HCT116 (cell line): ENCODE results near the gene FMOD. TPM values are rescaled to one million over a fixed set of nuclear protein-coding genes. Genes with fewer than 3 reads are reported as not detected.

ENCODE experiments used
- ATAC-seq: fragments of 200-7000 bp; cut with Tn5 transposase; 2 replicates; pipeline ENCODE4 v1.9.1; 2020; ENCODE audit warnings: mild to moderate bottlenecking, moderate library complexity
- BruUV-seq: library from RNA; stranded (reverse); fragments of 400-500 nt; replicated peaks from 2 replicates; lab custom pipeline; 2021; lab: Mats Ljungman, UMichigan
- CTCF ChIA-PET: fragments of 300-600 bp; sonication (Branson Sonifier 250); formaldehyde crosslinking; loops from one replicate; lab custom pipeline; 2021; ENCODE audit warnings: antibody characterized with exemption; lab: Charles Lee
- POLR2A ChIA-PET: fragments of 300-600, 350-600 bp; sonication (Branson Sonifier 250); formaldehyde crosslinking; loops from one replicate; lab custom pipeline; 2021; ENCODE audit warnings: antibody characterized with exemption; lab: Charles Lee
- RAD21 ChIA-PET, 2 experiments: fragments of 300-600 bp; sonication (Branson Sonifier 250); formaldehyde crosslinking; loops; one replicate each; lab custom pipeline; 2023; ENCODE audit warnings: low total read pairs in 2 of 2; ENCODE audit not compliant: uncharacterized antibody in 2 of 2, unreplicated experiment in 2 of 2, low non-redundant PET in 1 of 2; lab: Charles Lee
- DNase-seq: peaks from one replicate; pipeline ENCODE4 v3.0.0-alpha.2; 2010; ENCODE audit warnings: low read depth, low spot score
- H2AFZ ChIP-seq: fragments of 200-600 bp; shearing (Covaris generic), sonication (generic); 2 replicates; pipeline ENCODE4 v1.6.1; 2017; ENCODE audit warnings: low read depth, mixed run types, mixed read lengths, antibody characterized with exemption, low read length; ENCODE audit not compliant: poor library complexity, severe bottlenecking
- H3K27ac ChIP-seq: 2 replicates; pipeline ENCODE4 v1.5.1; 2012; ENCODE audit warnings: low read depth, low read length
- H3K27me3 ChIP-seq: fragments of 200-600 bp; sonication (generic); 2 replicates; pipeline ENCODE4 v1.6.1; 2016; ENCODE audit warnings: mixed run types, low read length, mixed read lengths; ENCODE audit not compliant: insufficient read depth
- H3K36me3 ChIP-seq, 2 experiments: fragments of 200-500 bp in 1 of 2; fragments of 200-600 bp in 1 of 2; sonication (Bioruptor generic) in 1 of 2; sonication (generic) in 1 of 2; 2 replicates each; pipeline versions ENCODE4 v1.5.1 to v1.6.1; 2014 to 2016; ENCODE audit warnings: low read length in 2 of 2, inconsistent platforms in 1 of 2, mixed read lengths in 1 of 2, mixed run types in 1 of 2; ENCODE audit not compliant: insufficient read depth in 2 of 2, control insufficient read depth in 1 of 2
- H3K4me1 ChIP-seq, 2 experiments: fragments of 200-600 bp in 1 of 2; sonication (generic) in 1 of 2; 2 replicates each; pipeline versions ENCODE4 v1.5.1 to v1.6.1; 2012 to 2017; ENCODE audit warnings: low read length in 2 of 2, inconsistent platforms in 1 of 2, mild to moderate bottlenecking in 1 of 2, mixed read lengths in 1 of 2, mixed run types in 1 of 2, moderate library complexity in 1 of 2; ENCODE audit not compliant: insufficient read depth in 2 of 2, control insufficient read depth in 1 of 2
- H3K4me2 ChIP-seq: fragments of 200-600 bp; sonication (generic); 2 replicates; pipeline ENCODE4 v1.6.1; 2017; ENCODE audit warnings: mixed run types, low read length, mixed read lengths
- H3K4me3 ChIP-seq, 2 experiments: fragments of 200-600 bp in 1 of 2; sonication (generic) in 1 of 2; replicated peaks in 1 of 2; 2 replicates each; pipeline ENCODE4 v1.5.1; 2011 to 2016; ENCODE audit warnings: low read length in 2 of 2, control low read depth in 1 of 2, low read depth in 1 of 2, mild to moderate bottlenecking in 1 of 2, mixed read lengths in 1 of 2, mixed run types in 1 of 2
- H3K79me2 ChIP-seq: fragments of 200-600 bp; sonication (generic); 2 replicates; pipeline ENCODE4 v1.6.1; 2017; ENCODE audit warnings: mild to moderate bottlenecking, mixed run types, low read length, moderate library complexity, mixed read lengths; ENCODE audit not compliant: insufficient read depth
- H3K9ac ChIP-seq: fragments of 200-600 bp; sonication (generic); 2 replicates; pipeline ENCODE4 v1.6.1; 2016; ENCODE audit warnings: low read length, mixed read lengths
- H3K9me2 ChIP-seq: fragments of 200-600 bp; sonication (generic), shearing (Covaris generic); 2 replicates; pipeline ENCODE4 v1.6.1; 2017; ENCODE audit warnings: mixed run types, mild to moderate bottlenecking, moderate library complexity; ENCODE audit not compliant: insufficient read depth
- H3K9me3 ChIP-seq, 2 experiments: fragments of 200-500 bp in 1 of 2; fragments of 200-600 bp in 1 of 2; sonication (Bioruptor generic) in 1 of 2; sonication (generic) in 1 of 2; 2 replicates each; pipeline ENCODE4 v1.6.1; 2014 to 2017; ENCODE audit warnings: low read length in 2 of 2, mixed read lengths in 2 of 2, inconsistent platforms in 1 of 2, low read depth in 1 of 2, mild to moderate bottlenecking in 1 of 2, mixed run types in 1 of 2, moderate library complexity in 1 of 2; ENCODE audit not compliant: control insufficient read depth in 1 of 2, insufficient read depth in 1 of 2
- H4K20me1 ChIP-seq: fragments of 200-600 bp; sonication (generic), shearing (Covaris generic); 2 replicates; pipeline ENCODE4 v1.6.1; 2017; ENCODE audit warnings: mixed run types, mild to moderate bottlenecking, moderate library complexity; ENCODE audit not compliant: insufficient read depth
- CEBPB ChIP-seq: IDR thresholded peaks from 2 replicates; pipeline ENCODE4 v1.6.1; 2012; ENCODE audit warnings: low read depth
- EGR1 ChIP-seq: IDR thresholded peaks from 2 replicates; pipeline ENCODE4 v1.6.1; 2012; ENCODE audit warnings: low read depth
- EZH2 ChIP-seq: fragments of 200-600 bp; sonication (generic); IDR thresholded peaks from 2 replicates; pipeline ENCODE4 v1.6.1; 2017; ENCODE audit warnings: antibody characterized with exemption, mixed run types
- EZH2phosphoT487 ChIP-seq: fragments of 200-600 bp; IDR thresholded peaks from 2 replicates; pipeline ENCODE4 v1.6.1; 2018; ENCODE audit warnings: antibody characterized with exemption, borderline replicate concordance
- FOSL1 ChIP-seq: IDR thresholded peaks from 2 replicates; pipeline ENCODE4 v1.6.1; 2012; ENCODE audit warnings: low read depth
- JUND ChIP-seq: IDR thresholded peaks from 2 replicates; pipeline ENCODE4 v1.6.1; 2012
- POLR2AphosphoS5 ChIP-seq: IDR thresholded peaks from 2 replicates; pipeline ENCODE4 v1.6.1; 2011; ENCODE audit warnings: mild to moderate bottlenecking, low read depth, low read length, moderate library complexity
- REST ChIP-seq: IDR thresholded peaks from 2 replicates; pipeline ENCODE4 v1.6.1; 2012; ENCODE audit warnings: low read depth
- YY1 ChIP-seq: IDR thresholded peaks from 2 replicates; pipeline ENCODE4 v1.6.1; 2011; ENCODE audit warnings: low read length, low read depth, moderate library complexity, mild to moderate bottlenecking; ENCODE audit not compliant: insufficient replicate concordance; ENCODE audit errors: extremely low read depth
- ZFX ChIP-seq: fragments of 450-650 bp; IDR thresholded peaks from 2 replicates; pipeline ENCODE4 v1.6.1; 2017
- ZNF274 ChIP-seq: fragments of 200-500 bp; sonication (Bioruptor generic); IDR thresholded peaks from 2 replicates; pipeline ENCODE4 v1.6.1; 2014; ENCODE audit warnings: mild to moderate bottlenecking, low read depth, low read length, inconsistent platforms
- intact Hi-C: fragments of 100-400 bp; cut with micrococcal nuclease; formaldehyde crosslinking; loops from 2 replicates; pipeline ENCODE4 v1.10.0; 2022
- total RNA-seq: library from RNA; stranded (reverse); gene quantifications from one replicate; pipeline ENCODE4 v1.2.1, GENCODE V29; 2021; ENCODE audit not compliant: unreplicated experiment
- TF ChIP-seq, protein P1 (sequence below): IDR thresholded peaks from 2 replicates; pipeline ENCODE4 v1.6.1; 2012
- TF ChIP-seq, protein P2 (sequence below): IDR thresholded peaks from 2 replicates; pipeline ENCODE4 v1.6.1; 2011; ENCODE audit warnings: mild to moderate bottlenecking, low read length, moderate library complexity; ENCODE audit not compliant: insufficient replicate concordance; ENCODE audit errors: extremely low read depth

FMOD gene
- total RNA-seq, 1 experiment from 2014 or later: not detected

- H3K36me3 ChIP-seq: no peaks in the 10 kb centered on the region
- no peaks in the 10 kb centered on the region for H3K79me2 ChIP-seq
- 0 out of 4 replicates have a peak, but pooled peaks cover 0 to 2% of the 10 kb centered on the region in 2 experiments for H3K4me1 ChIP-seq
- H3K9ac ChIP-seq: no peak overlapping the region
- DNase-seq: no peak
- H4K20me1 ChIP-seq: no peaks in the 10 kb centered on the region
- no peaks in the 10 kb centered on the region for H3K9me3 ChIP-seq
- POLR2A ChIA-PET: no interaction called here
- ATAC-seq: no peak
- no peak overlapping the region for H3K27ac ChIP-seq
- RAD21 ChIA-PET: interaction anchor here (0.7 to 2.5 kb wide), 2 partner anchors 63 to 157 kb away, joined by 3 to 6 read pairs; no protein-coding TSS in a partner anchor
- intact Hi-C loops: no loop called here
- H2AFZ ChIP-seq: no peak overlapping the region
- TF ChIP-seq REST (no peak), EGR1 (no peak), ZFX (no peak), ZNF274 (no peak), FOSL1 (no peak), CEBPB (no peak), EZH2 (no peak), JUND (no peak), YY1 (no peak), EZH2phosphoT487 (no peak), POLR2AphosphoS5 (no peak)
- TF ChIP-seq, protein P1, sequence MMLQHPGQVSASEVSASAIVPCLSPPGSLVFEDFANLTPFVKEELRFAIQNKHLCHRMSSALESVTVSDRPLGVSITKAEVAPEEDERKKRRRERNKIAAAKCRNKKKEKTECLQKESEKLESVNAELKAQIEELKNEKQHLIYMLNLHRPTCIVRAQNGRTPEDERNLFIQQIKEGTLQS: no peak
- TF ChIP-seq, protein P2, sequence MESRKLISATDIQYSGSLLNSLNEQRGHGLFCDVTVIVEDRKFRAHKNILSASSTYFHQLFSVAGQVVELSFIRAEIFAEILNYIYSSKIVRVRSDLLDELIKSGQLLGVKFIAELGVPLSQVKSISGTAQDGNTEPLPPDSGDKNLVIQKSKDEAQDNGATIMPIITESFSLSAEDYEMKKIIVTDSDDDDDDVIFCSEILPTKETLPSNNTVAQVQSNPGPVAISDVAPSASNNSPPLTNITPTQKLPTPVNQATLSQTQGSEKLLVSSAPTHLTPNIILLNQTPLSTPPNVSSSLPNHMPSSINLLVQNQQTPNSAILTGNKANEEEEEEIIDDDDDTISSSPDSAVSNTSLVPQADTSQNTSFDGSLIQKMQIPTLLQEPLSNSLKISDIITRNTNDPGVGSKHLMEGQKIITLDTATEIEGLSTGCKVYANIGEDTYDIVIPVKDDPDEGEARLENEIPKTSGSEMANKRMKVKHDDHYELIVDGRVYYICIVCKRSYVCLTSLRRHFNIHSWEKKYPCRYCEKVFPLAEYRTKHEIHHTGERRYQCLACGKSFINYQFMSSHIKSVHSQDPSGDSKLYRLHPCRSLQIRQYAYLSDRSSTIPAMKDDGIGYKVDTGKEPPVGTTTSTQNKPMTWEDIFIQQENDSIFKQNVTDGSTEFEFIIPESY: no peak
- no peak overlapping the region for H3K4me2 ChIP-seq
- no TSS peak for BruUV-seq
- H3K9me2 ChIP-seq: no peaks in the 10 kb centered on the region
- peaks cover 9% of the 10 kb centered on the region; the same call in 1 of the 2 replicates for H3K27me3 ChIP-seq
- H3K4me3 ChIP-seq: no peak overlapping the region
- CTCF ChIA-PET: interaction anchor here (0.7 to 6.0 kb wide), 5 partner anchors 8 to 296 kb away, joined by 4 to 45 read pairs (median 6); no protein-coding TSS in a partner anchor
Measured at GRCh38 chr1:203336097-203336496, 14.8 kb downstream of the FMOD start.
